Peyer's patch (tissue), 4 donors: Measurements from ENCODE around the gene POLR2I. TPM values are rescaled to one million over a fixed set of nuclear protein-coding genes. Genes with fewer than 3 reads are reported as not detected.

Experiments used
- DNase-seq, 3 donors: peaks; one replicate each; pipeline ENCODE4 v3.0.0-alpha.2; 2017 to 2019
- H3K27ac ChIP-seq, 4 donors: fragments of 200-600 bp; sonication (generic); one replicate each; pipeline ENCODE4 v1.5.1; 2016 to 2019
- H3K27me3 ChIP-seq, 2 donors: fragments of 200-600 bp; sonication (generic); one replicate each; pipeline ENCODE4 v1.5.1; 2019
- H3K36me3 ChIP-seq, 3 donors: fragments of 200-600 bp; sonication (generic); one replicate each; pipeline ENCODE4 v1.5.1; 2016 to 2019
- H3K4me1 ChIP-seq, 4 donors: fragments of 200-600 bp; sonication (generic); one replicate each; pipeline ENCODE4 v1.5.1; 2016 to 2019
- H3K4me3 ChIP-seq, 4 donors: fragments of 200-600 bp; sonication (generic); 1 replicate in 3 of 4; 2 replicates in 1 of 4; pipeline ENCODE4 v1.5.1; 2016 to 2019; ENCODE audit warnings: mild to moderate bottlenecking in 1 of 4
- H3K9me3 ChIP-seq, 4 donors: fragments of 200-600 bp; sonication (generic); one replicate each; pipeline ENCODE4 v1.5.1; 2016 to 2019; ENCODE audit warnings: mild to moderate bottlenecking in 1 of 4
- POLR2A ChIP-seq, 2 donors: fragments of 450-650 bp; IDR thresholded peaks; one replicate each; pipeline ENCODE4 v1.5.1; 2017; ENCODE audit warnings: antibody characterized with exemption in 2 of 2, mild to moderate bottlenecking in 2 of 2, moderate library complexity in 2 of 2
- total RNA-seq, 4 donors: library from RNA; depleted of rRNA; stranded (reverse); fragments of >200 nt; gene quantifications; one replicate each; pipeline ENCODE4 v1.1.0, GENCODE V29; 2016
- TF ChIP-seq, protein P1 (sequence below), 6 experiments: fragments of 450-650 bp in 4 of 6; fragments of 200-600 bp in 2 of 6; sonication (generic) in 1 of 6; IDR thresholded peaks; one replicate each; pipeline ENCODE4 v1.5.1; 2017 to 2019; ENCODE audit warnings: antibody characterized with exemption in 6 of 6, mild to moderate bottlenecking in 3 of 6, moderate library complexity in 1 of 6

Gene POLR2I
- total RNA-seq, 4 donors from 2014 or later, result 20.7 to 32.0 (median 26.8) TPM

DNA sequence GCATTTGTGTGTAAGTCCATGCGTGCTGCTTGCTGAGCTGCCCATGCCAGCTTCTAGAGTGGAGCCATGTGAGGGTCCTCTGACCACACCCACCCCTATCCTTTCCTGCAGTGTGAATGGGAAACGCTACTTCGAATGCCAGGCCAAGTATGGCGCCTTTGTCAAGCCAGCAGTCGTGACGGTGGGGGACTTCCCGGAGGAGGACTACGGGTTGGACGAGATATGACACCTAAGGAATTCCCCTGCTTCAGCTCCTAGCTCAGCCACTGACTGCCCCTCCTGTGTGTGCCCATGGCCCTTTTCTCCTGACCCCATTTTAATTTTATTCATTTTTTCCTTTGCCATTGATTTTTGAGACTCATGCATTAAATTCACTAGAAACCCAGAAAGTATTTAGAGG lies 10.9 kb upstream of the POLR2I start:
- no peak overlapping the region for H3K4me3 ChIP-seq
- H3K27ac ChIP-seq, result no peak overlapping the region
- no peaks in the 10 kb centered on the region for H3K9me3 ChIP-seq
- no peaks in the 10 kb centered on the region for H3K27me3 ChIP-seq
- H3K36me3 ChIP-seq, result peaks cover 0 to 52% (median 0%) of the 10 kb centered on the region in 3 donors
- H3K4me1 ChIP-seq, result peaks cover 0 to 5% (median 2%) of the 10 kb centered on the region in 4 donors
- no peak for DNase-seq
- TF ChIP-seq, protein P1, sequence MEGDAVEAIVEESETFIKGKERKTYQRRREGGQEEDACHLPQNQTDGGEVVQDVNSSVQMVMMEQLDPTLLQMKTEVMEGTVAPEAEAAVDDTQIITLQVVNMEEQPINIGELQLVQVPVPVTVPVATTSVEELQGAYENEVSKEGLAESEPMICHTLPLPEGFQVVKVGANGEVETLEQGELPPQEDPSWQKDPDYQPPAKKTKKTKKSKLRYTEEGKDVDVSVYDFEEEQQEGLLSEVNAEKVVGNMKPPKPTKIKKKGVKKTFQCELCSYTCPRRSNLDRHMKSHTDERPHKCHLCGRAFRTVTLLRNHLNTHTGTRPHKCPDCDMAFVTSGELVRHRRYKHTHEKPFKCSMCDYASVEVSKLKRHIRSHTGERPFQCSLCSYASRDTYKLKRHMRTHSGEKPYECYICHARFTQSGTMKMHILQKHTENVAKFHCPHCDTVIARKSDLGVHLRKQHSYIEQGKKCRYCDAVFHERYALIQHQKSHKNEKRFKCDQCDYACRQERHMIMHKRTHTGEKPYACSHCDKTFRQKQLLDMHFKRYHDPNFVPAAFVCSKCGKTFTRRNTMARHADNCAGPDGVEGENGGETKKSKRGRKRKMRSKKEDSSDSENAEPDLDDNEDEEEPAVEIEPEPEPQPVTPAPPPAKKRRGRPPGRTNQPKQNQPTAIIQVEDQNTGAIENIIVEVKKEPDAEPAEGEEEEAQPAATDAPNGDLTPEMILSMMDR (IDR thresholded peaks at IDR 0.05), result no peak
- TF ChIP-seq POLR2A (IDR thresholded peaks at IDR 0.05), result no peak

DNA sequence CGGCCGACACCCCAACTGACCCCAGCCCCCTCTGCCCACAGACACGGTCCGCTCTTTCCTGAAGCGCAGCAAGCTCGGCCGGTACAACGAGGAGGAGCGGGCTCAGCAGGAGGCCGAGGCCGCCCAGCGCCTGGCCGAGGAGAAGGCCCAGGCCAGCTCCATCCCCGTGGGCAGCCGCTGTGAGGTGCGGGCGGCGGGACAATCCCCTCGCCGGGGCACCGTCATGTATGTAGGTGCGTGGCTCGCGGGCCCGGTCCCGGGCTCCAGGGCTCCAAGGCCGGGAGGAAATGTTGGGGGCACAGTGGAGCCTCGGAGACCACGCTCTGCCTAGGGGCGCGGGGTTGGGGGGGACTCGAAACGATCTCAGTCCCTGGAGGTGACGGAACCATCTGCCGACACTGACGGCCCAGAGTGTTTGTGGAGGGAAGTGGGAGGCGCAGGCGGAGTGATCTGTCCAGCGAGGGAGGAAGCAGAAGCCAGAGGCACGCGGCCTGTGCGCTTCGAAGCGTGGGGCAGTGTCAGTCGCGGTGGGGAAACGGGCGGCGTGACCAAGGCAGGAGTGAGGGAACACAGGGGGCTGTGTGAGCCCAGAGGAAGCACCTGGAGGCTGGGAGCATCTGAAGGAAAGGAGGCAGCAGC lies 6.9 kb upstream of the POLR2I start:
- no peak for DNase-seq
- Histone ChIP-seq H3K4me1 (peaks cover 0 to 3% (median 2%) of the 10 kb centered on the region in 4 donors), H3K27ac (no peak overlapping the region), H3K36me3 (peaks cover 0 to 74% (median 0%) of the 10 kb centered on the region in 3 donors), H3K27me3 (no peaks in the 10 kb centered on the region), H3K9me3 (no peaks in the 10 kb centered on the region), H3K4me3 (no peak overlapping the region)
- no peak for TF ChIP-seq POLR2A (IDR thresholded peaks at IDR 0.05)
- TF ChIP-seq, protein P1 (IDR thresholded peaks at IDR 0.05), result no peak

DNA sequence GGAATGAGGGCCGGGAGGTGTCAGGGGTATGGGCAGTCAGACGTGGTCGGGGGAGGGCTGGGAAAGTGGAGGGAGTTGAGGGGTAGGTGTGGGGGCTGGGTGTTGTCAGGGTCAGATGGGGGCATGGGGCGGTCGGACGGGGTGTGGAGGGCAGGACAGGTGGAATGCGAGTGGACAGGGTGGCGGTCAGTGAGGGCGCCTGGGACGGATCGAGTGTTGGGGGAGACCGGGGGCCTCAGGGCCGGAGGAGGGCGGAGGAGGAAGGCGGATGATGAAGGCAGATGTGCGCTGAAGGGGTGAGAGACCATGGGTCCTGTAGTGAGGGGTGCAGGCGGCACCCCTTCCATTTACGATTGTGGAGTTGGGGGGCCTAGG lies 6.3 kb upstream of the POLR2I start:
- H3K36me3 ChIP-seq, result peaks cover 0 to 74% (median 0%) of the 10 kb centered on the region in 3 donors
- DNase-seq, result no peak
- H3K9me3 ChIP-seq, result no peaks in the 10 kb centered on the region
- H3K4me1 ChIP-seq, result peaks cover 3 to 9% (median 5%) of the 10 kb centered on the region in 4 donors
- TF ChIP-seq, protein P1 (IDR thresholded peaks at IDR 0.05), result no peak
- TF ChIP-seq POLR2A (IDR thresholded peaks at IDR 0.05), result no peak
- H3K4me3 ChIP-seq, result no peak overlapping the region
- H3K27ac ChIP-seq, result no peak overlapping the region
- H3K27me3 ChIP-seq, result no peaks in the 10 kb centered on the region

DNA sequence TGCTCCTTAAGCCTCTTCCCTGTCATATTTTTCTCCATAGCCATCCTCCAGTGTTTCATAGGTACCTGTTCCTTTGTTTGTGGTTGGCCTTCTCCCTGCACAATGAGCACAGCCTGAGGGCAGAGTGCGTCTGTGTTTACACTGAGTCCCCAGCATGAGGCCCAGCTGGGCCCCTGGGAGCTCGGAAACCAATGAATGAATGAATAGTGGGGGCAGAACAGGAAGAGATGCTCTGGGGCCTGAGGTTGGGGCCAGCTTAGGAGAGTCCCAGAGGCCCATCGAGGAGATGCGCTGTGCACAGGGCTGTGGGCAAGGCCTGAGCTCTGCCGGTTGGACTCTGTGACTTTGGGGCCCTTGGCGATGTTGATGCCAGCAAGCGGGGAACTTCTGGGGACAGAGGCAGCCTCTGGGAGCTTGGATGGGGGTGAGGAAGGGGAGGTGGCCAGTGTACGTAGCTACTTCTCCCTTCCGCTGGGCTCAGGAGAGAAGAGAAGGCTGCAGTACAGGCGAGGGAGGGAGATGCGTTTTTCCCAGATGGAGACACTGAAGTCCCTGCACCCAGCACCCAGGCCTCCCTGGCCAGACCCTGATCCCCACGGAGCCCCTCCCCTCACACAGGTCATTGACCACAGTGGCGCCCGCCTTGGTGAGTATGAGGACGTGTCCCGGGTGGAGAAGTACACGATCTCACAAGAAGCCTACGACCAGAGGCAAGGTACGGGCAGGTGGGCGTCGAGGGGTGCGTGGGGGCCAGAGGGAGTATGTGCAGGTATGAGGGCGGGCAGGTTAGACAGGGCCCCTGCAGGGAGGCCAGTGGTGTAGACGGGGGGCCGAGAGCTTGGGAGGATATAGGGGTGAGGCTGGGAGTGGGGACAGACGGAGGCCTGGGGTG lies 5.7 kb upstream of the POLR2I start:
- Histone ChIP-seq H3K27ac (no peak overlapping the region), H3K36me3 (peaks cover 0 to 68% (median 0%) of the 10 kb centered on the region in 3 donors), H3K9me3 (no peaks in the 10 kb centered on the region), H3K27me3 (no peaks in the 10 kb centered on the region), H3K4me3 (no peak overlapping the region), H3K4me1 (peaks cover 3 to 11% (median 6%) of the 10 kb centered on the region in 4 donors)
- DNase-seq, result no peak
- TF ChIP-seq POLR2A (IDR thresholded peaks at IDR 0.05), result no peak
- TF ChIP-seq, protein P1 (IDR thresholded peaks at IDR 0.05), result no peak

DNA sequence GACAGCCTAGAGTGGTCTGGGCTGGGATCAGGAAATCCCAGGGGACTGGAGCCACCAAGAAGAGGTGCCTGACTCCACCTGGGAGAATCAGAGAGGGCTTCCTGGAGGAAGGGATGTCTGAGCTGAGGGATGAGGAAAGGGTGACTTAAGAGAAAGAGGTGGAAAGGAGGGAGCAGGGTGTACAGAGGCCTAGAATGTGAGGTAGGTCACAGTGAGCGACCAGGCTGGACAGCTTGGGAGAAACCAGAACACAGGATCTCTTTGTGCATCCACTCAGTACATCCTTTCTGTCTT lies 1.6 kb upstream of the POLR2I start:
- peaks cover 4 to 22% (median 15%) of the 10 kb centered on the region in 4 donors for H3K4me1 ChIP-seq
- H3K4me3 ChIP-seq, result peak overlapping the region; percentile 60 to 95 (median 80)
- peaks cover 0 to 40% (median 0%) of the 10 kb centered on the region in 3 donors for H3K36me3 ChIP-seq
- H3K27ac ChIP-seq, result peak overlapping the region; percentile 81 to 95 (median 88)
- H3K27me3 ChIP-seq, result no peaks in the 10 kb centered on the region
- no peak for DNase-seq
- no peak for TF ChIP-seq POLR2A (IDR thresholded peaks at IDR 0.05)
- TF ChIP-seq, protein P1 (IDR thresholded peaks at IDR 0.05), result no peak
- no peaks in the 10 kb centered on the region for H3K9me3 ChIP-seq
